KMS-11 (cell line): ENCODE data around the gene RNF39.

Source experiments
- H2AFZ ChIP-seq: fragments of 200-600 bp; sonication (generic); 2 replicates; pipeline ENCODE4 v1.6.1; 2016; ENCODE audit warnings: antibody characterized with exemption, mixed run types, low read depth
- H3K27ac ChIP-seq: fragments of 200-600 bp; sonication (generic); 2 replicates; pipeline ENCODE4 v1.6.1; 2016; ENCODE audit warnings: mild to moderate bottlenecking, mixed run types
- H3K27me3 ChIP-seq: fragments of 200-600 bp; sonication (generic); 2 replicates; pipeline ENCODE4 v1.6.1; 2017; ENCODE audit warnings: mild to moderate bottlenecking, low read depth, mixed run types, moderate library complexity; ENCODE audit not compliant: insufficient read depth
- H3K36me3 ChIP-seq: fragments of 200-600 bp; sonication (generic); 2 replicates; pipeline ENCODE4 v1.6.1; 2017; ENCODE audit warnings: mild to moderate bottlenecking, mixed run types; ENCODE audit not compliant: insufficient read depth
- H3K4me1 ChIP-seq: fragments of 200-600 bp; sonication (generic); 2 replicates; pipeline ENCODE4 v1.6.1; 2016; ENCODE audit warnings: mild to moderate bottlenecking, low read depth, mixed run types; ENCODE audit not compliant: poor library complexity, severe bottlenecking
- H3K4me2 ChIP-seq: fragments of 200-600 bp; sonication (generic); 2 replicates; pipeline ENCODE4 v1.7.0; 2016; ENCODE audit warnings: mild to moderate bottlenecking, mixed run types
- H3K4me3 ChIP-seq: fragments of 200-600 bp; sonication (generic); IDR thresholded peaks from 2 replicates; pipeline ENCODE4 v1.6.1; 2017; ENCODE audit warnings: low read depth, low read length, mixed read lengths; ENCODE audit not compliant: insufficient read depth
- H3K79me2 ChIP-seq: fragments of 200-600 bp; sonication (generic); 2 replicates; pipeline ENCODE4 v1.6.1; 2016; ENCODE audit warnings: low read depth, mixed run types; ENCODE audit not compliant: insufficient read depth
- H3K9ac ChIP-seq: fragments of 200-600 bp; sonication (generic); 2 replicates; pipeline ENCODE4 v1.6.1; 2016; ENCODE audit warnings: mild to moderate bottlenecking, mixed run types
- H4K20me1 ChIP-seq: fragments of 200-600 bp; sonication (generic); 2 replicates; pipeline ENCODE4 v1.6.1; 2016; ENCODE audit warnings: mild to moderate bottlenecking, mixed run types; ENCODE audit not compliant: insufficient read depth
- CTCF ChIP-seq: fragments of 200-600 bp; sonication (generic); conservative IDR thresholded peaks from 2 replicates; pipeline ENCODE4 v1.6.1; 2017; ENCODE audit warnings: low read depth, mild to moderate bottlenecking, antibody characterized with exemption, low read length, moderate library complexity, mixed read lengths

The RNF39 gene

DNA sequence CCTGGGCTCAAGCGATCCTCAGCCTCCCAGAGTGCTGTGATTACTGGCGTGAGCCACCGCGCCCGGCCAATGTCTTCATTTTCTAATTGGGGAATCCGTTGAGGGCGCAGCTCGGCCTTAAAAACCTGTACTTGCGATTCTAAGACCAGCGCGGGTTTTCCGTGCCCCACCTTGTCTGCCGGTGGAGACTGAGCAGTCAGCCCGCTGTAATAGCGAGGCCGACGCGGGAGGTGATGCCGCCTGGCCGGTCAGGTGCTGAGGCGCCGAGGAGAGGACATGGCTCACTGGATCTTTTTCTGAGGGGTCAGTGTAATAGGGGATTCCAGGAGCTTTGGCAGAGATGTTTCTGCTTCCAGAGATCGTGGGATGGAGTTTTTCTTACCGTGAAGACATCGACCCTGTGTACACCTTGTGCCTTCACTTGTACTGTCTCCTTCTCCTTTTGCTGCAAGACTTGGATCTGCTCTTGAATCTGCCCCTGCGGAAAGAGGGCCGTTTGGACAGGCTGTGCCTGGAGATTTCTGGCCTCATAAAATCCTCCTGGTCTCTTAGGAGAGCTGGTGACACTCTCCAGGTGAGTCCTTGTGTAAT lies 35.8 kb upstream of the RNF39 start:
- no peak overlapping the region for H3K27ac ChIP-seq
- H3K4me1 ChIP-seq = peaks cover 53% of the 10 kb centered on the region
- H3K27me3 ChIP-seq = no peaks in the 10 kb centered on the region
- no peak overlapping the region for H3K9ac ChIP-seq
- TF ChIP-seq CTCF = no peak
- H3K79me2 ChIP-seq = no peaks in the 10 kb centered on the region
- peak overlapping the region; percentile 91; the same call in 1 of the 2 replicates for H3K4me2 ChIP-seq
- no peaks in the 10 kb centered on the region for H3K36me3 ChIP-seq
- H2AFZ ChIP-seq = no peak overlapping the region
- no peak overlapping the region for H3K4me3 ChIP-seq
- H4K20me1 ChIP-seq = no peaks in the 10 kb centered on the region

- Histone ChIP-seq H3K9ac (no peak overlapping the region), H3K4me3 (no peak overlapping the region), H3K79me2 (no peaks in the 10 kb centered on the region), H3K36me3 (no peaks in the 10 kb centered on the region), H2AFZ (no peak overlapping the region), H3K4me1 (peaks cover 42% of the 10 kb centered on the region), H4K20me1 (no peaks in the 10 kb centered on the region), H3K27me3 (peaks cover 19% of the 10 kb centered on the region; the same call in 1 of the 2 replicates), H3K4me2 (no peak overlapping the region), H3K27ac (no peak overlapping the region)
- TF ChIP-seq CTCF = no peak
These were observed 29.1 kb upstream of the RNF39 start for GRCh38 chr6:30104661-30105060.

DNA sequence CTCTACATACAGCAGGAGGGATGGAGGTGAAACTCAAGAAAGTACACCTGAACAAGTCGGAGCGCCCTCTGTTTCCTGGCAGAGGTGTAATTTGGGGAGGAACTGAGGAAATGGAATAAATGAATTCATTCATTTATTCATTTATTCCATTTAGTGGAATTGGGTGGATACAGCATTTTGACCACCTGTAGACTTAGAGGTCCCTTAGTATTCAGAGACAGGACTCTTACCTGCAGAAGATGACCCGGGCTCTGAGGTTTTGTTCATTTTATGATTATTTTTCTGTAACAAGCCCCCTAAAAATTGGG lies 28.3 kb upstream of the RNF39 start:
- Histone ChIP-seq H3K79me2 (no peaks in the 10 kb centered on the region), H3K9ac (no peak overlapping the region; the same call in 1 of the 2 replicates), H3K27ac (no peak overlapping the region), H3K4me3 (no peak overlapping the region), H3K4me2 (peak overlapping the region; percentile 85), H3K4me1 (peaks cover 42% of the 10 kb centered on the region), H3K36me3 (no peaks in the 10 kb centered on the region), H3K27me3 (peaks cover 25% of the 10 kb centered on the region; the same call in 1 of the 2 replicates), H2AFZ (peak overlapping the region; percentile 84), H4K20me1 (no peaks in the 10 kb centered on the region)
- TF ChIP-seq CTCF = no peak

DNA sequence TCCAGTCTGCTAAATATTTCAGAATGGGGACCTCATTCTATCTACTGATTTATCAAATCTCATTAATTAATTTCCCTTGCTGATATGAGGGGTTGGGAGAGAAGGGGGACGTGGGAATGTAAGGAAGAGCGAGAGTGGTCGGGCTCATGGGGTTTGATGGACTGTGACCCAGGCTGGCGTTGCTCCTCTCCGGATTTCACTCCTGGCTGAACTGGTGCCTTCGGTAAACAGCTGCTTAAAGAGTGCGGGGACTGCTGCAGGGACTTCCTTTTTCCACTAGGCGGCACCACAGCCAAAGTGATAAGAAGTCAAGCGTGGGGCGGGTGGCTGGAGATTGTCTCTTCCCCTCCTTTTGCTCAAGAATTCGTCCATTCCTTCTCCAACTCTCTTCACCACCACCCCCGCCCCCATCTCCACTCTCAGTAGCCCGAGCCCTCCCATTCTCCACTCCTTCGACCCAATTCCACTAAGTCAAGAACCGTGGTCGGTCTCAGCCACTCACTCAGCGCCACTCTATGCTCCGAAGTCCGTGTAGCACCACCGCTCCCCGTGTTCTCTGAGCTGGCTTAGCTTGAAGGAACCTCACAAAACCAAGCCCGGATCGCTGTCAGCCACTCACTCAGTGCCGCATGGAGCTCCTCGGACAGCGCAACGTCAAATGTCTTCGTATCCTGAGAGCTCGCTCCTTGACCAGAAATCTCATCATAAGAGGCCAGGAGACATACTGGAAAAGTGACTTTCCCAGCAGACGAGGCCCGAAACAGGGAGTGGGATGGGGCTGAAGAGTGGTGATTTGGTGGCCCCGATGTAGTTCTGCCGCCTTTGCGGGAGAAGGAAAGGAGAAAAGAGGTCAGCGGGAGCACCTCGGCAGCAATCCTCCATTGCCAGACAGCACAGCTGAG lies 27.7 kb upstream of the RNF39 start:
- Histone ChIP-seq H3K9ac (peak overlapping the region; percentile 18; the same call in 1 of the 2 replicates), H3K4me2 (peak overlapping the region; percentile 85), H2AFZ (peak overlapping the region; percentile 84), H4K20me1 (no peaks in the 10 kb centered on the region), H3K27ac (peak overlapping the region; percentile 4; the same call in 1 of the 2 replicates), H3K4me1 (peaks cover 42% of the 10 kb centered on the region), H3K27me3 (peaks cover 25% of the 10 kb centered on the region; the same call in 1 of the 2 replicates), H3K4me3 (no peak overlapping the region), H3K79me2 (no peaks in the 10 kb centered on the region), H3K36me3 (no peaks in the 10 kb centered on the region)
- peak; percentile 91 for TF ChIP-seq CTCF
